K562 (cell line): ENCODE data around the gene GTPBP1. TPM values are rescaled to one million over a fixed set of nuclear protein-coding genes. Genes with fewer than 3 reads are reported as not detected.

Source experiments
- ATAC-seq: fragments of 200-7000 bp; cut with Tn5 transposase; 3 replicates; pipeline ENCODE4 v1.9.1; 2020; ENCODE audit warnings: moderate library complexity
- BruUV-seq: library from RNA; stranded (reverse); fragments of 400-500 nt; replicated peaks from 2 replicates; lab custom pipeline; 2021; lab: Mats Ljungman, UMichigan
- CTCF ChIA-PET: fragments of 300-600 bp; formaldehyde crosslinking; extraction: SDS; loops from one replicate; lab custom pipeline; 2021; ENCODE audit warnings: low intra/inter-chr PET ratio; lab: Yijun Ruan, JAX
- POLR2A ChIA-PET: fragments of 300-600, 350-650 bp; sonication (Branson Sonifier 250); formaldehyde crosslinking; extraction: SDS; loops from one replicate; lab custom pipeline; 2021; ENCODE audit warnings: antibody characterized with exemption, inconsistent platforms; lab: Yijun Ruan, JAX
- DNase-seq, 4 experiments: peaks; one replicate each; pipeline versions ENCODE4 v3.0.0 to v3.0.0-alpha.2; 2011 to 2018; ENCODE audit warnings: low spot score in 3 of 4, mixed read lengths in 3 of 4; ENCODE audit errors: extremely low read depth in 1 of 4
- FAIRE-seq: peaks from 2 replicates; lab custom pipeline; 2011; peaks lifted over from hg19 to GRCh38; lab: Jason Lieb, UNC
- H2AFZ ChIP-seq: 2 replicates; pipeline ENCODE4 v1.6.0; 2011; ENCODE audit warnings: low read depth, low read length, control low read depth, inconsistent platforms
- H3K27ac ChIP-seq: fragments of 200-600 bp; 3 replicates; pipeline ENCODE4 v1.8.0; 2011; ENCODE audit warnings: low read depth, mild to moderate bottlenecking, control low read depth, inconsistent platforms, low read length, moderate library complexity, mixed read lengths; ENCODE audit errors: extremely low read depth
- H3K27me3 ChIP-seq, 2 experiments: fragments of 300-600 bp in 1 of 2; 2 replicates in 1 of 2; 3 replicates in 1 of 2; pipeline versions ENCODE4 v1.6.0 to v1.8.0; 2011; ENCODE audit warnings: inconsistent platforms in 2 of 2, low read length in 2 of 2, mild to moderate bottlenecking in 1 of 2, mixed read lengths in 1 of 2, moderate library complexity in 1 of 2; ENCODE audit not compliant: control insufficient read depth in 2 of 2, insufficient read depth in 2 of 2
- H3K36me3 ChIP-seq: fragments of 300-600 bp; 3 replicates; pipeline ENCODE4 v1.8.0; 2011; ENCODE audit warnings: mild to moderate bottlenecking, low read length, inconsistent platforms; ENCODE audit not compliant: control insufficient read depth, insufficient read depth
- H3K4me1 ChIP-seq, 2 experiments: fragments of 200-600 bp in 1 of 2; replicated peaks in 1 of 2; 2 replicates in 1 of 2; 3 replicates in 1 of 2; pipeline versions ENCODE4 v1.5.1 to v1.8.0; 2011; ENCODE audit warnings: inconsistent platforms in 2 of 2, low read length in 2 of 2, mild to moderate bottlenecking in 1 of 2, mixed read lengths in 1 of 2, moderate library complexity in 1 of 2; ENCODE audit not compliant: control insufficient read depth in 2 of 2, insufficient read depth in 2 of 2
- H3K4me2 ChIP-seq: 2 replicates; pipeline ENCODE4 v1.6.1; 2011; ENCODE audit warnings: low read length, control low read depth, inconsistent platforms, mixed read lengths; ENCODE audit not compliant: insufficient read depth
- H3K4me3 ChIP-seq: fragments of 200-600 bp; sonication (generic), shearing (Covaris generic); 2 replicates; pipeline ENCODE4 v1.5.1; 2016; ENCODE audit warnings: control low read depth, inconsistent platforms
- H3K79me2 ChIP-seq: fragments of 200-600 bp; 3 replicates; pipeline ENCODE4 v1.8.0; 2011; ENCODE audit warnings: low read length, inconsistent platforms; ENCODE audit not compliant: control insufficient read depth, insufficient read depth
- H3K9ac ChIP-seq, 2 experiments: 2 replicates each; pipeline versions ENCODE4 v1.6.0 to v1.6.1; 2011; ENCODE audit warnings: low read depth in 2 of 2, low read length in 2 of 2, control low read depth in 1 of 2, inconsistent platforms in 1 of 2, mild to moderate bottlenecking in 1 of 2, mixed read lengths in 1 of 2; ENCODE audit not compliant: insufficient read depth in 1 of 2
- H3K9me1 ChIP-seq: one replicate; pipeline ENCODE4 v1.6.0; 2011; ENCODE audit warnings: inconsistent platforms, mild to moderate bottlenecking, low read length, moderate library complexity; ENCODE audit not compliant: control insufficient read depth, insufficient read depth
- H3K9me3 ChIP-seq: replicated peaks from 2 replicates; pipeline ENCODE4 v1.5.1; 2011; ENCODE audit warnings: low read depth, low read length, inconsistent platforms; ENCODE audit not compliant: control insufficient read depth, insufficient read depth
- H4K20me1 ChIP-seq: replicated peaks from 2 replicates; pipeline ENCODE4 v1.6.1; 2011; ENCODE audit warnings: low read length, inconsistent platforms, mixed read lengths; ENCODE audit not compliant: control insufficient read depth, insufficient read depth
- MTA1 ChIP-seq: fragments of 450-650 bp; IDR thresholded peaks from 2 replicates; pipeline ENCODE4 v1.6.1; 2017; ENCODE audit warnings: borderline replicate concordance
- POLR2G ChIP-seq: fragments of 200-400 bp; formaldehyde crosslinking; IDR thresholded peaks from 2 replicates; pipeline ENCODE4 v1.6.1; 2017; ENCODE audit warnings: low read depth, mild to moderate bottlenecking, antibody characterized with exemption, low read length, moderate library complexity
- ZMIZ1 ChIP-seq, 2 experiments: fragments of 150-350 bp in 1 of 2; IDR thresholded peaks; 2 replicates each; pipeline ENCODE4 v1.6.1; 2012 to 2016; ENCODE audit warnings: low read depth in 2 of 2, low read length in 2 of 2, mild to moderate bottlenecking in 1 of 2, moderate library complexity in 1 of 2
- WGBS: fragments of 100-300 bp; shearing (Covaris generic); methylation state at CpG from one replicate; pipeline ENCODE4 v1.1.6; 2016; ENCODE audit warnings: low coverage, mixed read lengths; ENCODE audit not compliant: insufficient coverage; ENCODE audit errors: missing lambda C conversion rate; 5-methylcytosine and 5-hydroxymethylcytosine counted together
- in situ Hi-C: fragments of 300-500 bp; cut with MboI; formaldehyde crosslinking; loops from 4 replicates; pipeline ENCODE4 v1.15.0; 2018; ENCODE audit warnings: inconsistent platforms, mixed read lengths
- intact Hi-C: fragments of 100-400 bp; cut with micrococcal nuclease; formaldehyde crosslinking; loops from 2 replicates; pipeline ENCODE4 v1.14.2; 2022
- polyA plus RNA-seq, 8 experiments: library from polyadenylated mRNA; depleted of rRNA in 4 of 8; stranded (reverse) in 5 of 8; unstranded in 3 of 8; fragments of >200 nt; fragmentation: Nextera tagmentation in 2 of 8; fragmentation: Illumina TruSeq in 1 of 8; extraction: Ambion mirVana in 2 of 8; extraction: Trizol in 1 of 8; gene quantifications; 2 replicates each; pipeline versions ENCODE4 v1.2.1 to v1.2.3, GENCODE V29; 2011 to 2014; ENCODE audit warnings: inconsistent platforms in 1 of 8, missing spikeins in 1 of 8
- total RNA-seq, 7 experiments: library from RNA; depleted of rRNA in 6 of 7; stranded (reverse); fragments of >200 nt in 6 of 7; fragmentation: Illumina TruSeq in 2 of 7; extraction: Trizol in 2 of 7; gene quantifications; 2 replicates each; pipeline versions ENCODE4 v1.2.1 to v1.2.3, GENCODE V29; 2011 to 2021; ENCODE audit warnings: low replicate concordance in 1 of 7

Gene GTPBP1
- total and polyA plus RNA-seq, 9 of the 15 experiments (the other 6 are each of a cell fraction or from before 2014, with no cell fraction given), result 0.83 to 53.2 (median 23.3) TPM

GRCh38 chr22:38729946-38730345 is 24.2 kb downstream of the GTPBP1 start (continued):
- TF ChIP-seq ZMIZ1 (IDR thresholded peaks at IDR 0.05; ENCODE audit: low read depth in 2 of 2, low read length in 2 of 2), result no peak

- peaks cover 0 to 9% of the 10 kb centered on the region in 2 experiments; a peak in 2 of 5 replicates for H3K4me1 ChIP-seq
- FAIRE-seq (no peak), ATAC-seq (no peak), DNase-seq (no peak)
- H3K9me1 ChIP-seq, result no peaks in the 10 kb centered on the region
- POLR2A ChIA-PET, result interaction anchor here (0.9 to 1.7 kb wide), 2 partner anchors 10 to 25 kb away, joined by 3 to 5 read pairs; partner anchors contain the start of gene GTPBP1
- H3K4me2 ChIP-seq, result no peak overlapping the region
- no peak overlapping the region for H3K27ac ChIP-seq
- CTCF ChIA-PET, result no interaction called here
- BruUV-seq, result no TSS peak
- 86% methylated on average over 5 of the region's 13 CpGs for WGBS
- H3K79me2 ChIP-seq, result no peaks in the 10 kb centered on the region
- in situ Hi-C loops (no loop called here), intact Hi-C loops (no loop called here)
- TF ChIP-seq MTA1 (no peak), POLR2G (peak; percentile 51)
- no peaks in the 10 kb centered on the region for H3K9me3 ChIP-seq
- H3K4me3 ChIP-seq, result no peak overlapping the region
- no peak overlapping the region for H3K9ac ChIP-seq
- H2AFZ ChIP-seq, result no peak overlapping the region
- peaks cover 92% of the 10 kb centered on the region; the same call in 2 of the 3 replicates for H3K36me3 ChIP-seq
- no peaks in the 10 kb centered on the region for H3K27me3 ChIP-seq
- no peaks in the 10 kb centered on the region; the same call in 1 of the 2 replicates for H4K20me1 ChIP-seq
These were observed 24.7 kb downstream of the GTPBP1 start for GRCh38 chr22:38730411-38730871.
